GM15510 (cell line): ENCODE results near the gene ZDHHC18.

ENCODE experiments used
- POLR2A ChIP-seq: IDR thresholded peaks from 3 replicates; pipeline ENCODE4 v1.6.1; 2011; ENCODE audit warnings: borderline replicate concordance; ENCODE audit not compliant: insufficient read length; ENCODE audit errors: extremely low read depth

ZDHHC18 gene

GRCh38 chr1:26858891-26859640 is 32.6 kb downstream of the ZDHHC18 start:
- no peak for TF ChIP-seq POLR2A

GRCh38 chr1:26861286-26861701 is 34.8 kb downstream of the ZDHHC18 start:
- TF ChIP-seq POLR2A = no peak

GRCh38 chr1:26861889-26862378 is 35.4 kb downstream of the ZDHHC18 start:
- no peak for TF ChIP-seq POLR2A

GRCh38 chr1:26862781-26863684 is 36.5 kb downstream of the ZDHHC18 start, which contains the start of gene SFN:
Gene SFN (plus strand): TSS chr1:26863149. CDS start chr1:26863213, 64 bp downstream.
- TF ChIP-seq POLR2A = no peak

GRCh38 chr1:26863685-26864077 is 37.2 kb downstream of the ZDHHC18 start:
- TF ChIP-seq POLR2A = no peak

GRCh38 chr1:26864610-26865480 is 38.4 kb downstream of the ZDHHC18 start:
- TF ChIP-seq POLR2A = peak; percentile 98

GRCh38 chr1:26874896-26875295 is 48.4 kb downstream of the ZDHHC18 start:
- TF ChIP-seq POLR2A = no peak

- no peak for TF ChIP-seq POLR2A
Observed at GRCh38 chr1:26877326-26877725, 50.8 kb downstream of the ZDHHC18 start.

GRCh38 chr1:26879793-26880192 is 53.3 kb downstream of the ZDHHC18 start:
- TF ChIP-seq POLR2A = no peak

- TF ChIP-seq POLR2A = no peak
Observed at GRCh38 chr1:26882696-26883463, 56.4 kb downstream of the ZDHHC18 start.

- no peak for TF ChIP-seq POLR2A
Observed at GRCh38 chr1:26887125-26887524, 60.6 kb downstream of the ZDHHC18 start.

- no peak for TF ChIP-seq POLR2A
Observed at GRCh38 chr1:26888231-26888630, 61.7 kb downstream of the ZDHHC18 start.

GRCh38 chr1:26889551-26890466 is 63.3 kb downstream of the ZDHHC18 start, which contains the start of gene GPN2:
Gene GPN2 (minus strand): TSS chr1:26890283. CDS start chr1:26890096, 187 bp downstream.
- TF ChIP-seq POLR2A = peak; percentile 75
